SK-N-MC (cell line): ENCODE measurements around the gene CSF2.

Source experiments
- EZH2 ChIP-seq: fragments of 200-600 bp; sonication (generic); IDR thresholded peaks from one replicate; pipeline ENCODE4 v1.6.1; 2017; ENCODE audit warnings: antibody characterized with exemption
- POLR2AphosphoS5 ChIP-seq: IDR thresholded peaks from 2 replicates; pipeline ENCODE4 v1.6.1; 2012; ENCODE audit warnings: mild to moderate bottlenecking, low read depth, low read length, borderline replicate concordance

DNA sequence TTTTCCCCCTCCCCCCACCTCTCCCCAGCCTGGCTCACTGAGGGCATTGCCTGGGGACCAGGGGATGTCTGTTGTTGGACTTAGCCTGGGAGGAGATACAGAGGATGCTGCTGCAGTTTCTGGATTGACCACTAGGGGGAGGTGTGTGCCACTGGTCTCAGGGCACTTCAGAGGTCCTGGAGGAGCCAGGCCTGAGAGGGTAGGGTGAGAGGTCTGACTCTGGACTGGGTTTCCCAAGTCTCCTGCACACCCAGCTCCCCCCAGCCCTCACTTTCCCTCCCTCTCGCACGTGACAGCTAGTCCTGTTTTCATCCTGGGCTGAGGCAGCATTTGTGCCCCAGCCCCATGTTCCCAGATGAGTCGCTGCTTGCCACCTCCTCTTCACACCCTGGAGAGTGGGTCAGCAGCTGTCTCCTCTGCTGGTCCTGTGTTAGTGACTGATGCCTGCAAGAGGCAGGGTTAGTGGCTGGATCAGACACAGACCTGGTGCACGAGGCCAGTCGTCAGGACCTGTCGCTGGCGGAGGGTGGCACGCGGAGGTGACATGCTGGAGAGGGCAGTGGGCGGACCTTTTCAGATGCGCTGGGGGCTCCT, 8.8 kb upstream of the CSF2 start:
- TF ChIP-seq EZH2: no peak
- TF ChIP-seq POLR2AphosphoS5: no peak
